ENCODE data around the gene TUBG1. TPM values are rescaled to one million over a fixed set of nuclear protein-coding genes. Genes with fewer than 3 reads are reported as not detected.

TUBG1 gene
- total RNA-seq, 2 experiments from 2014 or later = 118 to 123 TPM

DNA sequence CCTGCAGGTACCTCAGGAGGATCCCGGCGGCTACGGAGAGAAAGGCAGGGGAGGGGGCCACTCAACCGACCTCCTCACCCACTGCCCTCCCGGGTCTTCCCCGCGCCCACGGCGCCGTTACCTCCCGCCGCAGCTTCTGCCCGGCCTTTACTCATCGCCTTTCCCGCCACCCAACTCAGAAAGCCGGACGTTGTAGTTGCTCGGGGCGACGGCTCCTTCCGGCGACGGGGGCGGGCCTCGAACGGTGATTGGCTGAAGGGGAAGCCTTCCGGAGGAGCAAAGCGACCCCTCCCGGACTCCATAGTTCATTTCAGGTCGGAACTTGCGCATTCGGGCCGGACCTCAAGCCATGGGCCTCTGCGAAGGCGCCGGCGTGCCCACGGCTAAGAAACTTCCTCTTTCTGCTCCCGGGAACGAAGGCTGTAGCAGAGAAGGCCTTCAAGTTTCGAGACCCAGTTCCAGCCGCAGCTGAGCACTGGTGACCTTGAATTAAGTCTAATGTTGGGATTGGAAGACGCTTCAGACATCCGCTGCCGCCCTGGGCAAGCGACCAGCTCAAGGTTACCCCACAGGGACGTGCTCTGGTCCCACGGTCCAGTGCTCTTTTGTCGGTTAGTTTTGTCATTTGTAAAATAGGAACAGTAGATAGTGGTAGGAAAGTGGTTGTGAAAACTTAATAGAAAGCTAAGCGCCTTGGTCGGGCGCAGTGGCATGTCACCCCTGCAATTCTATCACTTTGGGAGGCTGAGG lies 31.8 kb upstream of the TUBG1 start, which contains the start of gene PSMC3IP:
Gene PSMC3IP, minus strand, starts transcription at position 198 of the 750 bp plus-strand sequence. Its CDS starts 43 bp downstream, at position 155.
- POLR2A ChIA-PET = interaction anchor here (0.6 to 2.8 kb wide), 7 partner anchors 8 to 247 kb away, joined by 3 to 18 read pairs (median 5); partner anchors contain the start of genes BECN1, MLX, RETREG3 and TUBG1
- CTCF ChIA-PET = interaction anchor here (0.5 to 3.6 kb wide), 31 partner anchors 7 to 656 kb away, joined by 3 to 26 read pairs (median 4); partner anchors contain the start of genes CNTD1, COA3, MLX and PLEKHH3

GRCh38 chr17:42578282-42578869 lies 31.1 kb upstream of the TUBG1 start:
- ChIA-PET CTCF (interaction anchor here (0.5 to 3.6 kb wide), 35 partner anchors 8 to 656 kb away, joined by 3 to 26 read pairs (median 4); partner anchors contain the start of genes CNTD1, COA3, MLX and PLEKHH3), POLR2A (interaction anchor here (0.6 to 2.8 kb wide), 6 partner anchors 8 to 246 kb away, joined by 3 to 18 read pairs (median 4); partner anchors contain the start of genes BECN1, MLX, RETREG3 and TUBG1)

DNA sequence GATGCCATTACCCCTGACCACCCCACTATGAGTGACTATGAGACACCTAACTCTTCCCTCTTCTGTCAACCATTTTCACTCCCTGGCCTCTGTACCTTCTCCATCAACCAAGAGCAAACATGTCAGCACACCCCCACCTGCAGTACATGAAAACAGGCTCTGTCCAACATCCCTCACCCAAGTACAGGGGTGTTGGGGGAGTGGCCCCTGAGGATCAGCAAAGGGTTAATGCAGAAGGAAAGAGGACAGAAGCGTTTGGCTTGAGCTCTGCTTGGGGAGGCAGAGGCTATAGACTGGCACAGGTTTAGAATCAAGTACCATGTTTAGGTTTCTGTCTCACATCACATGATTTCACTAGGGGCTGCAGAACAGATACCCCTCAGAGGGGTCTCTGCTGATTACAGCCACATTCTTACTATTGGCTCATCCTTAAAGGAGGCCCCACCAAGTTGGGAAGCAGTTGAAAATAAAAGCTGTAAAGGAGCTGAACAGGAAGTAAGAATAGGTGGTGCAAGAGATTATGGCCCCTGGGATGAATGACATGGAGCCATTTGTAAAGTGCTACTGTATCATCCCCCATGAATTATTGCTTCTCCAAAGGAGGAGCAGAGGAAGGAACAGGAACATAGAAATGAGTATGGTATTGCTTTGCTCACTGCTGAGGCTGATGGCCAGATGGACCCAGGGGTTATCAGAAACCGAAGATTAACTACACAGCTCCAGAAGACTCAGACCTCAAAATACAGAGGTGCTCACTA lies 29.5 kb upstream of the TUBG1 start:
- CTCF ChIA-PET = interaction anchor here (3.3 to 3.6 kb wide), 2 partner anchors 29 to 182 kb away, joined by 17 to 26 read pairs; partner anchors contain the start of genes RAMP2, RETREG3 and TUBG1
- POLR2A ChIA-PET = no interaction called here

DNA sequence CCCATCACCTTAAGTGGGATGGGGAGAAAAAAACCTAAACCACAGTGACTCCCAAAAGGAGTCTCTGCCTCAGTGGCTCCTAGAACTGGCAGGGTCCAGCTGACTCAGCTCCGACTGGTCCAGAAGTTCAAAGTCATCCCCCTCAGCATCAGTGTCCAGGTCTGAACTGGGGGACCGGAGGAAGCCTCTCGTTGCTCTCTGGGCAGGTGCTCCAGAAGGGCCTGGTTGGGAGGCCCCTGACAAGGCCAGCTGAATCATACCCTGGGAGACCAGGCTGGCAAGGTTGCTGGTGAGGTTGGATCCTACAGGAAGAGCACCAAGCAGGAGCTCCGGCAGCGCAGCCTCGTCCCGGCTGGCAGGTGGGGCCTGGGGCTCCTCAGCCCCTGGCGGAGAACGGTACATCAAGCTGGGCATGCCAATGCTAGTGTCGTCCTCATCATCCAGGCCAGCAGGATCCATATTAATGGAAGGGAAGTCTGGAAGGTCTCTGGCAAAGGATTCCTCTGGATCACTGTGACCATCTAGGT lies 27.7 kb upstream of the TUBG1 start:
- CTCF ChIA-PET = interaction anchor here (1.3 kb wide), 1 partner anchor 14 kb away, joined by 3 read pairs; no protein-coding TSS in a partner anchor
- POLR2A ChIA-PET = interaction anchor here (0.6 kb wide), 1 partner anchor 9 kb away, joined by 3 read pairs; no protein-coding TSS in a partner anchor

- POLR2A ChIA-PET = no interaction called here
- CTCF ChIA-PET = no interaction called here
Measured at GRCh38 chr17:42584880-42585279, 24.6 kb upstream of the TUBG1 start.

GRCh38 chr17:42585353-42585752 lies 24.1 kb upstream of the TUBG1 start:
- CTCF ChIA-PET = interaction anchor here (0.6 kb wide), 1 partner anchor 173 kb away, joined by 3 read pairs; no protein-coding TSS in a partner anchor
- POLR2A ChIA-PET = no interaction called here

DNA sequence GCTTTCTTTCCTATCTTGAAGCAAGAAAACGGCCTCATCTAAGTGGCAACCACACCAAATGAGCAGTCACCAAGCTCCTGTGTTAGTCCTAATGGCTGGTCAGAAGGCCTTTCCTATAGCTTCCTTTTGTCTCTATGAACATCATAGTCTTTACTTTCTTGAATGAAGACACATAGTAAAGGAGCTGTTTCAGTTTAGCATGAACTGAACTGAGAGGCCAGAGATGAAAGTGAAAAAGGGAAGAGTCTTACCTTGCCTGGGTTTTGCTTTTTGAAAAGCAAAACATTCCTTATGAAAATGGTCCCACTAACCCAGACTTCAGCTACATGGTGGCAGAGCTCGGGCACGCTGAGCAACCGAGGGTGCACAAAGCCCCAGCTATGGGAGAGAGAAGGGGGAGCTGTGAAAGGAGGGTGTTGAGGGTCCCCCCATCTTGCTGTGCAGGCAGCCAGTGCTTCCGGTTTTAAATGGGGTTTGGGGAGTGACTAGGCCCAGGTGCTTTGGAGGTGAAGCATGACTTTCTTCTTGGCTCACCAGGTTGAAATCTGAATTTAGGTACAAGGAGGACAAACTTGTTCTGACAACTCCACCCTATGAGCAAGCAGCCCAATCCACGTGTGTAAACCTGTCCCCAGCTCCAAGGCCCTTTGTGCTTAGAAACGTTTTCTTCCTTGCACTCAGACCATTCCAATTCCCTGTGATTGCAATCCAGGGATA lies 22.8 kb upstream of the TUBG1 start:
- POLR2A ChIA-PET = interaction anchor here (0.5 kb wide), 1 partner anchor 245 kb away, joined by 3 read pairs; no protein-coding TSS in a partner anchor
- CTCF ChIA-PET = interaction anchor here (0.6 to 2.2 kb wide), 4 partner anchors 8 to 22 kb away, joined by 3 to 10 read pairs (median 4); partner anchors contain the start of gene RETREG3

- ChIA-PET POLR2A (interaction anchor here (1.1 kb wide), 1 partner anchor 9 kb away, joined by 3 read pairs; no protein-coding TSS in a partner anchor), CTCF (interaction anchor here (0.6 to 2.5 kb wide), 2 partner anchors 13 to 234 kb away, joined by 3 to 7 read pairs; no protein-coding TSS in a partner anchor)
Measured at GRCh38 chr17:42590886-42591285, 18.6 kb upstream of the TUBG1 start.

DNA sequence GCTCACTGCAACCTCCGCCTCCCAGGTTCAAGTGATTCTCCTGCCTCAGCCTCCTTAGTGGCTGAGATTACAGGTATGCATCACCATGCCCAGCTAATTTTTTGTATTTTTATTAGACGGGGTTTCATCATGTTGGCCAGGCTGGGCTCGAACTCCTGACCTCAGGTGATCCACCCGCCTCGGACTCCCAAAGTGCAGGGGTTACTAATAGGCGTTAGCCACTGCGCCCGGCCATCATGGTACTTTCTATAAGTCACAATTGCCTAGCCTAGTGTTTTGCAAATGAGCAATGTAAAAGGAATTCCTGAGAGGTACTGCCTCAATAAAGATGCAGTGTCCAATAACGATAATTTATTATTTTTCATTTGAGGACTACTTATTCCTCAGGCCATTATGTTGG lies 18.1 kb upstream of the TUBG1 start:
- ChIA-PET CTCF (interaction anchor here (0.6 to 2.5 kb wide), 2 partner anchors 13 to 234 kb away, joined by 3 to 7 read pairs; no protein-coding TSS in a partner anchor), POLR2A (interaction anchor here (1.1 kb wide), 1 partner anchor 10 kb away, joined by 3 read pairs; no protein-coding TSS in a partner anchor)

- ChIA-PET POLR2A (interaction anchor here (0.5 kb wide), 1 partner anchor 36 kb away, joined by 3 read pairs; no protein-coding TSS in a partner anchor), CTCF (interaction anchor here (0.8 kb wide), 1 partner anchor 1608 kb away, joined by 5 read pairs; no protein-coding TSS in a partner anchor)
Measured at GRCh38 chr17:42596386-42596785, 13.1 kb upstream of the TUBG1 start.

DNA sequence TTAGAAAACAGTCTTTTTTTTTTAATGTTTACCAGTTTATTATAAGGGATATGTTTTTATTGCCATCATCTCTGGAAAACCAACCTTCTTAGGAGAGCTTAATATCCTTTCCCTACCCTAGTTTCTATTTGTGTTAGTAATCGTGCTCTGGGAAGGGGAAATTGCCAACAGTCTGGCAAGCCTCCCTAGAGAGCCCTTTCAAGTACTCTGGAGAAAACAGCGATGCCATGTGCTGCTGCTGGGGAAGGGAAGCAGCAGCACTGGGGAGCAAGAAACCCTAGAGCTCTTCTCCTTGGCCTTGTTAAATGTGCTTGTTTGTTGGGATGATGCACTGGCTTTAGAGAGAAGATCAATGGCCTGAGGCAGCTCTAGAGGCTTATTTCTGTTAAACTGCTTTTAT lies 10.6 kb upstream of the TUBG1 start:
- ChIA-PET CTCF (interaction anchor here (1.1 kb wide), 1 partner anchor 21 kb away, joined by 8 read pairs; the partner anchor contains the start of gene PSMC3IP), POLR2A (interaction anchor here (0.5 to 1.3 kb wide), 2 partner anchors 13 to 733 kb away, joined by 3 to 7 read pairs; partner anchors contain the start of gene KLHL11)

- POLR2A ChIA-PET = no interaction called here
- CTCF ChIA-PET = no interaction called here
Measured at GRCh38 chr17:42603318-42603717, 6.2 kb upstream of the TUBG1 start.

GRCh38 chr17:42607769-42608168 lies 1.7 kb upstream of the TUBG1 start:
- ChIA-PET POLR2A (interaction anchor here (0.9 to 2.2 kb wide), 4 partner anchors 11 to 53 kb away, joined by 3 to 7 read pairs (median 5); no protein-coding TSS in a partner anchor), CTCF (interaction anchor here (0.5 to 2.6 kb wide), 7 partner anchors 21 to 810 kb away, joined by 3 to 17 read pairs (median 4); partner anchors contain the start of gene PSMC3IP)

GRCh38 chr17:42608305-42609181 lies 940 bp upstream of the TUBG1 start:
- ChIA-PET CTCF (interaction anchor here (0.5 to 2.6 kb wide), 9 partner anchors 22 to 811 kb away, joined by 3 to 17 read pairs (median 4); partner anchors contain the start of gene PSMC3IP), POLR2A (interaction anchor here (0.5 to 2.2 kb wide), 8 partner anchors 10 to 915 kb away, joined by 3 to 7 read pairs (median 4); partner anchors contain the start of genes MLX and VPS25)

GRCh38 chr17:42609814-42610801 lies 625 bp downstream of the TUBG1 start:
- ChIA-PET POLR2A (interaction anchor here (0.7 to 1.9 kb wide), 3 partner anchors 12 to 164 kb away, joined by 3 to 7 read pairs (median 5); partner anchors contain the start of genes MLX and VPS25), CTCF (interaction anchor here (1.6 to 2.6 kb wide), 2 partner anchors 26 to 31 kb away, joined by 3 to 17 read pairs; partner anchors contain the start of gene PSMC3IP)
